Ovary (tissue), 9 donors: ENCODE data around the gene ZNF217. TPM values are rescaled to one million over a fixed set of nuclear protein-coding genes. Genes with fewer than 3 reads are reported as not detected.
"Not testable (repeated sequence)": the region's sequence is repeated elsewhere in the genome, so short reads cannot be mapped to it uniquely, and the experiment has no call there.

ENCODE experiments used
- DNase-seq, 5 donors: peaks; one replicate each; pipeline ENCODE4 v3.0.0-alpha.2; 2019 to 2020
- H3K27ac ChIP-seq, 2 donors: fragments of 200-600 bp; one replicate each; pipeline versions ENCODE4 v1.5.1 to v1.8.0; 2019 to 2022
- H3K27me3 ChIP-seq: fragments of 200-600 bp; one replicate; pipeline ENCODE4 v1.8.0; 2022
- H3K36me3 ChIP-seq: fragments of 200-600 bp; sonication (generic); one replicate; pipeline ENCODE4 v1.5.1; 2019
- H3K4me1 ChIP-seq: one replicate; pipeline ENCODE4 v1.8.1; 2013; ENCODE audit warnings: mild to moderate bottlenecking, moderate library complexity; ENCODE audit not compliant: insufficient read depth
- H3K4me3 ChIP-seq: fragments of 200-600 bp; sonication (generic); one replicate; pipeline ENCODE4 v1.5.1; 2017
- H3K9me3 ChIP-seq, 2 donors: fragments of 200-600 bp in 1 of 2; sonication (generic) in 1 of 2; one replicate each; pipeline versions ENCODE4 v1.5.1 to v1.8.1; 2013 to 2019; ENCODE audit warnings: mild to moderate bottlenecking in 1 of 2, moderate library complexity in 1 of 2
- CTCF ChIP-seq, 3 donors: fragments of 450-650 bp in 2 of 3; fragments of 200-600 bp in 1 of 3; IDR thresholded peaks; one replicate each; pipeline versions ENCODE4 v1.5.1 to v1.8.0; 2016 to 2022; ENCODE audit warnings: antibody characterized with exemption in 3 of 3, mild to moderate bottlenecking in 1 of 3
- EP300 ChIP-seq: sonication (generic); formaldehyde crosslinking; IDR thresholded peaks from one replicate; pipeline ENCODE4 v1.6.1; 2017; ENCODE audit warnings: antibody characterized with exemption
- POLR2A ChIP-seq: fragments of 450-650 bp; IDR thresholded peaks from one replicate; pipeline ENCODE4 v1.6.1; 2017; ENCODE audit warnings: antibody characterized with exemption, mild to moderate bottlenecking, moderate library complexity
- WGBS, 3 donors: extraction: QIAGEN DNeasy Blood & Tissue Kit in 1 of 3; methylation state at CpG; one replicate each; pipeline versions ENCODE4 v1.1.5 to v1.1.7; 2013 to 2017; 5-methylcytosine and 5-hydroxymethylcytosine counted together
- intact Hi-C, 4 donors: fragments of 100-400 bp; cut with DNase I; formaldehyde crosslinking; loops; one replicate each; pipeline versions ENCODE4 v1.11.0 to v1.15.1; 2022 to 2023
- polyA plus RNA-seq, 2 donors: library from polyadenylated mRNA; stranded (reverse); fragments of 200-250 nt in 1 of 2; fragments of 350-450 nt in 1 of 2; fragmentation: Illumina TruSeq in 1 of 2; extraction: RNeasy Lipid Tissue Mini Kit (QIAGEN cat#74804) in 1 of 2; gene quantifications; one replicate each; pipeline ENCODE4 v1.2.3, GENCODE V29; 2013 to 2014
- total RNA-seq, 7 donors: library from RNA; depleted of rRNA in 2 of 7; stranded (reverse); fragments of >200 nt in 2 of 7; fragmentation: NEBNext Ultra II Directional in 3 of 7; extraction: Animal tissue kit (Norgen Biotek cat#: 25700) in 3 of 7; gene quantifications; one replicate each; pipeline versions ENCODE4 v1.1.0 to v1.2.4, GENCODE V29; 2016 to 2023
- donor health status: DM: no; HTN: no; CAD: no; lungs with moderate emphysema.
- donor health status: DM: no; HTN: no; CAD: no.
- donor health status: Bipolar disorder and iron deficiency.
- donor health status: DM: yes; HTN: yes; CAD: no.
- donor health status: DM: no; HTN: no; CAD: no.
- donor health status: DM: yes; HTN: yes; CAD: no.

The ZNF217 gene
- total and polyA plus RNA-seq, 9 donors = 13.1 to 69.7 (median 20.8) TPM

DNA sequence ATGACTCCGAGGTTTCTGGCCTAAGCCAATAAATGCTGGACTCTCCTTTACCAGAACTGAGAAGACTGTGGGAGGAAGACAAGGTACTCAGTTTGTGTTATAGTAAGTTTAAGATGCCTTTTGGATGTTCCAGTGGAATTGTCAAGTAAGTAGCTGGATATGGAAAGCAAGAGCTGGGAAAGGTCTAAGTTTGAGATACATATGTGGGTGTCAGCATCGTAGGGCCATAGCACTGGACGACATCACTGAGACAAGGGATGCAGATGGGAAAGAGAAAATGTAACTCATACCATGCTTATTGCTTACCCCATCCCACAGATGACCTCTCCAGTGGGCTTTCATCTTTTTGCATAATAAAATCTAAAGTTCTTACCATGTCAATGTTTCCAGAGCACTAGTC, 45.5 kb upstream of the ZNF217 start:
- Histone ChIP-seq H3K27me3 (no peaks in the 10 kb centered on the region), H3K36me3 (no peaks in the 10 kb centered on the region), H3K4me3 (no peak overlapping the region), H3K27ac (no peak overlapping the region), H3K4me1 (peaks cover 4% of the 10 kb centered on the region), H3K9me3 (no peaks in the 10 kb centered on the region)
- intact Hi-C loops = no loop called here
- WGBS, 3 donors = 84 to 91% (median 87%) methylated on average over 3 of the region's 3 CpGs
- DNase-seq = no peak
- no peak for TF ChIP-seq CTCF (IDR thresholded peaks at IDR 0.05)
- TF ChIP-seq POLR2A = no peak
- TF ChIP-seq EP300 = no peak

DNA sequence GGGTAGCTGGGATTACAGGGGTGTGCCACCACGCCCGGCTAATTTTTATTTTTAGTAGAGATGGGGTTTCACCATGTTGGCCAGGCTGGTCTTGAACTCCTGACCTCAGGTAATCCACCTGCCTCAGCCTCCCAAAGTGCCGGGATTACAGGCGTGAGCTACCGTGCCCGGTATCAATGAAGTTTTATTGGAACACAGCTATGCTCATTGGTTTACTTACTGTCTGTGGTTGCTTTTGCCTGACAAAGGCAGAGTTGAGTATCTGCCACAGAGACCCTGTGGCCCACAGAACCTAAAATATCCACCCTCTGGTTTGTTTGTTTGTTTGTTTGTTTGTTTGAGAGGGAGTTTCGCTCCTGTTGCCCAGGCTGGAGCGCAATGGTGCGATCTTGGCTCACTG, 43.7 kb upstream of the ZNF217 start:
- DNase-seq, H3K36me3 ChIP-seq, H3K4me1 ChIP-seq, H3K27ac ChIP-seq, H3K4me3 ChIP-seq, intact Hi-C loops, H3K9me3 ChIP-seq, H3K27me3 ChIP-seq: not testable (repeated sequence)
- 95 to 98% (median 97%) methylated on average over 9 of the region's 9 CpGs for WGBS, 3 donors

DNA sequence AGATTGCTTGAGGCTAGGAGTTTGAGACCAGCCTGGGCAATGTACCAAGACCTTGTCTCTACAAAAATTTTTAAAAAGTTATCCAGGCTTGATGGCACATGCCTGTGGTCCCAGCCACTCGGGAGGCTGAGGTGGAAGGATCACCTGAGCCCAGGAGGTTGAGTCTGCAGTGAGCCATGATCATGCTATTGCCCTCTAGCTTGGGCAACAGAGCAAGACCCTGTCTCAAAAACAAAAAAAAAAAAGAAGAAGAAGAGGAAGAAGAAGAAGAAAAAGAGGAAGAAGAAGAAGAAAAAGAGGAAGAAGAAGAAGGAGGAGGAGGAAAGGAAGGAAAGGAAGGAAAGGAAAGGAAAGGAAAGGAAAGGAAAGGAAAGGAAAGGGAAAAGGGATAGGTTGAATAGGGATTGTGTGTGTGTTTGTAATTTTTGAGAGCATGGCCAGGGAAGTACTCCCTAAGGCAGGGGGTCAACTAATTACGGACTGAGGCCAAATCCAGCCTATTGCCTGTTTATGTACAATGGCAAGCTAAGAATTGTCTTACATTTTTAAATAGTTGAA, 43.0 kb upstream of the ZNF217 start:
- TF ChIP-seq CTCF (IDR thresholded peaks at IDR 0.05) (no peak), EP300 (no peak), POLR2A (no peak)
- Histone ChIP-seq H3K9me3 (no peaks in the 10 kb centered on the region), H3K4me1 (no peaks in the 10 kb centered on the region), H3K36me3 (no peaks in the 10 kb centered on the region), H3K27ac (no peak overlapping the region), H3K4me3 (no peak overlapping the region), H3K27me3 (no peaks in the 10 kb centered on the region)
- WGBS, 3 donors = 49 to 64% (median 59%) methylated on average over 2 of the region's 2 CpGs
- intact Hi-C loops = no loop called here
- DNase-seq = no peak

DNA sequence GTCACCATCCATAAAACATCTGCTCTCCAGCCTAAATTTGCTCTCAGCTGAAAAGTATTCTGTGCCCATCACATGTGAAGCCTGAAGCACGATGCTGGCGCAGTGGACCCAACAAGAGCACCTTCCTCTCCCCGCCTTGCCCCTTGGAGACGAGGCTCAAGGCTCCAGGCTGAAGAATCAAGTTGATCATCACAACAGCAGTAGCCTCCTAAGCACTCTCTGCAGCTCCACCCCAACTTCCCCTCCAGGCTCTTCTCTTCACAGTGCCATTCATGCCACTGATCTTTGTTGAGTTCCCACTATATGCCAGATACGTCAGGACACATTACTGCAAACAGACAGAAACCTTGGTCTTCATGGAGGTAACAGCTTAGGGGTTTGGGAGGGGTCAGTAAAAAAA, 41.6 kb upstream of the ZNF217 start:
- H3K9me3 ChIP-seq = no peaks in the 10 kb centered on the region
- TF ChIP-seq POLR2A (no peak), EP300 (no peak), CTCF (IDR thresholded peaks at IDR 0.05) (no peak)
- no peaks in the 10 kb centered on the region for H3K4me1 ChIP-seq
- H3K27me3 ChIP-seq = no peaks in the 10 kb centered on the region
- 91 to 94% (median 93%) methylated on average over 5 of the region's 5 CpGs for WGBS, 3 donors
- H3K27ac ChIP-seq = no peak overlapping the region
- no peak overlapping the region for H3K4me3 ChIP-seq
- no peak for DNase-seq
- H3K36me3 ChIP-seq = no peaks in the 10 kb centered on the region
- intact Hi-C loops = no loop called here

DNA sequence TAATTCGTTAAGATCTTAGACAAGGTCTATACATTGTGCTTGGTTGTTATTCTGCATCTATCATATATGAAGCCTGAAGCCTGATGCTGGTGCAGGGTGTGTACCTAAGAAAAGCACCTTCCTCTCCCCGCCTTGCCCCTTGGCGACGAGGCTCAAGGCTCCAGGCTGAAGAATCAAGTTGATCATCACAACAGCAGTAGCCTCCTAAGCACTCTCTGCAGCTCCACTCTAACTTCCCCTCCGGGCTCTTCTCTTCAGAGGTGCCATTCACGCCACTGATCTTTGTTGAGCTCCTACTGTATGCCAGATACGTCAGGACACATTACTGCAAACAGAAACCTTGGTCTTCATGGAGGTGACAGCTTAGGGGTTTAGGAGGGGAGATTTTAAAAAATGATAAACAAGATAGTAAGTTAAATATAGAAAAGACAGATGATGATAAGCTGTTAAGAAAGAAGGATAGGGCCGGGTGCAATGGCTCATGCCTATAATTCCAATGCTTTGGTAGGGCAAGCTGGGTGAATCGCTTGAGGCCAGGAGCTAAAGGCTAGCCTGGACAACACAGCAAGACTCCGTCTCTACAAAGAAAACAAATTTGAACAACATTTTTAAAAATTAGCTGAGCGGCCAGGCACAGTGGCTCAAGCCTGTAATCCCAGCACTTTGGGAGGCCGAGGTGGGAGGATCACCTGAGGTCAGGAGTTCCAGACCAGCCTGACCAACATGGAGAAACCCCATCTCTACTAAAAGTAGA, 38.4 kb upstream of the ZNF217 start:
- H3K27me3 ChIP-seq = no peaks in the 10 kb centered on the region
- H3K4me3 ChIP-seq = no peak overlapping the region
- no peaks in the 10 kb centered on the region for H3K9me3 ChIP-seq
- H3K36me3 ChIP-seq = no peaks in the 10 kb centered on the region
- no peak for TF ChIP-seq POLR2A
- no peak for TF ChIP-seq CTCF (IDR thresholded peaks at IDR 0.05)
- TF ChIP-seq EP300 = no peak
- WGBS, 3 donors = 90 to 92% (median 92%) methylated on average over 12 of the region's 12 CpGs
- intact Hi-C loops = no loop called here
- DNase-seq = no peak
- no peaks in the 10 kb centered on the region for H3K4me1 ChIP-seq
- H3K27ac ChIP-seq = no peak overlapping the region
